Right lobe of liver (tissue), 4 donors: ENCODE measurements around the gene F8.

Experiments
- POLR2A ChIP-seq: fragments of 450-650 bp; IDR thresholded peaks from one replicate; pipeline ENCODE4 v1.6.1; 2017; ENCODE audit warnings: antibody characterized with exemption, mild to moderate bottlenecking
- TF ChIP-seq, protein P1 (sequence below), 4 donors: fragments of 200-600 bp in 3 of 4; fragments of 450-650 bp in 1 of 4; IDR thresholded peaks; one replicate each; pipeline versions ENCODE4 v1.5.1 to v1.8.0; 2016 to 2022; ENCODE audit warnings: antibody characterized with exemption in 4 of 4, mild to moderate bottlenecking in 2 of 4
- donor health status: DM: no; HTN: no; CAD: no.
- donor health status: DM: no; HTN: no; CAD: no.
- donor health status: DM: no; HTN: yes; CAD: no.

DNA sequence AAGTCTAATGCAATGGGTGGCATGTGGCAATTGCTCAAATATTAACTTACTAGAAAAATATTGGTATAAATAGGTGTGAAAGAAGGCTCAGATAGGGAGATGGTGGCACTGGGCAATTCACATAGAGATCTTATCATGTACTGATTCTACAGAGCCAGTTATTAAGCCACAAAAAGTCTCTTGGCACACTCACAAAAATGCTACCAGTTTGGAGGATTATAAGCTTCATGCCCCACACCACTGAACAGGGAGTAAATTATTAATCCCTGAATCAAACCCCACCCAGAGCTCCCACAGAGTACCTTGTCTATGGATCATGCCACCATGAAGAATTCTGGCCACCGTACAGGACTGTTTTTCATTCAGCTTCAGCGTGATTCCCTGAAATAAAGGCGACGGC, 231.1 kb downstream of the F8 start:
- TF ChIP-seq, protein P1, sequence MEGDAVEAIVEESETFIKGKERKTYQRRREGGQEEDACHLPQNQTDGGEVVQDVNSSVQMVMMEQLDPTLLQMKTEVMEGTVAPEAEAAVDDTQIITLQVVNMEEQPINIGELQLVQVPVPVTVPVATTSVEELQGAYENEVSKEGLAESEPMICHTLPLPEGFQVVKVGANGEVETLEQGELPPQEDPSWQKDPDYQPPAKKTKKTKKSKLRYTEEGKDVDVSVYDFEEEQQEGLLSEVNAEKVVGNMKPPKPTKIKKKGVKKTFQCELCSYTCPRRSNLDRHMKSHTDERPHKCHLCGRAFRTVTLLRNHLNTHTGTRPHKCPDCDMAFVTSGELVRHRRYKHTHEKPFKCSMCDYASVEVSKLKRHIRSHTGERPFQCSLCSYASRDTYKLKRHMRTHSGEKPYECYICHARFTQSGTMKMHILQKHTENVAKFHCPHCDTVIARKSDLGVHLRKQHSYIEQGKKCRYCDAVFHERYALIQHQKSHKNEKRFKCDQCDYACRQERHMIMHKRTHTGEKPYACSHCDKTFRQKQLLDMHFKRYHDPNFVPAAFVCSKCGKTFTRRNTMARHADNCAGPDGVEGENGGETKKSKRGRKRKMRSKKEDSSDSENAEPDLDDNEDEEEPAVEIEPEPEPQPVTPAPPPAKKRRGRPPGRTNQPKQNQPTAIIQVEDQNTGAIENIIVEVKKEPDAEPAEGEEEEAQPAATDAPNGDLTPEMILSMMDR (IDR thresholded peaks at IDR 0.05) = no peak
- no peak for TF ChIP-seq POLR2A
